Sigmoid colon (tissue), 7 donors: ENCODE measurements around the gene RXRA. TPM values are rescaled to one million over a fixed set of nuclear protein-coding genes. Genes with fewer than 3 reads are reported as not detected.

Source experiments
- DNase-seq: peaks from one replicate; pipeline ENCODE4 v3.0.0-alpha.2; 2019
- H3K27ac ChIP-seq, 4 donors: fragments of 200-600 bp; sonication (generic); one replicate each; pipeline ENCODE4 v1.5.1; 2016 to 2019; ENCODE audit warnings: mild to moderate bottlenecking in 1 of 4
- H3K27me3 ChIP-seq, 3 donors: fragments of 200-600 bp; sonication (generic); one replicate each; pipeline ENCODE4 v1.5.1; 2019; ENCODE audit warnings: mild to moderate bottlenecking in 1 of 3
- H3K36me3 ChIP-seq, 4 donors: fragments of 200-600 bp; sonication (generic); one replicate each; pipeline ENCODE4 v1.5.1; 2016 to 2019
- H3K4me1 ChIP-seq, 4 donors: fragments of 200-600 bp; sonication (generic); one replicate each; pipeline ENCODE4 v1.5.1; 2017 to 2019
- H3K4me3 ChIP-seq, 4 donors: fragments of 200-600 bp; sonication (generic); one replicate each; pipeline ENCODE4 v1.5.1; 2017 to 2019; ENCODE audit warnings: mild to moderate bottlenecking in 2 of 4, moderate library complexity in 1 of 4
- H3K9me3 ChIP-seq, 4 donors: fragments of 200-600 bp in 3 of 4; sonication (generic) in 3 of 4; one replicate each; pipeline versions ENCODE4 v1.5.1 to v1.6.1; 2013 to 2019
- CTCF ChIP-seq, 4 experiments: fragments of 450-650 bp in 3 of 4; fragments of 200-600 bp in 1 of 4; IDR thresholded peaks; one replicate each; pipeline ENCODE4 v1.5.1; 2016 to 2019; ENCODE audit warnings: antibody characterized with exemption in 4 of 4, mild to moderate bottlenecking in 3 of 4, moderate library complexity in 2 of 4
- EP300 ChIP-seq, 4 donors: sonication (generic); formaldehyde crosslinking; IDR thresholded peaks; one replicate each; pipeline ENCODE4 v1.6.1; 2017; ENCODE audit warnings: antibody characterized with exemption in 4 of 4
- POLR2A ChIP-seq, 2 donors: fragments of 450-650 bp; IDR thresholded peaks; one replicate each; pipeline ENCODE4 v1.6.1; 2016; ENCODE audit warnings: antibody characterized with exemption in 2 of 2, mild to moderate bottlenecking in 2 of 2, moderate library complexity in 2 of 2
- POLR2AphosphoS5 ChIP-seq, 4 donors: sonication (generic); formaldehyde crosslinking; IDR thresholded peaks; one replicate each; pipeline ENCODE4 v1.6.1; 2017; ENCODE audit warnings: antibody characterized with exemption in 4 of 4
- WGBS, 2 donors: extraction: QIAGEN DNeasy Blood & Tissue Kit; methylation state at CpG; one replicate each; pipeline ENCODE4 v1.1.7; 2013; 5-methylcytosine and 5-hydroxymethylcytosine counted together
- intact Hi-C: fragments of 100-400 bp; cut with DNase I; formaldehyde crosslinking; loops from one replicate; pipeline ENCODE4 v1.15.1; 2023
- polyA plus RNA-seq, 3 donors: library from polyadenylated mRNA; stranded (reverse); fragments of 200-250 nt; gene quantifications; one replicate each; pipeline ENCODE4 v1.2.3, GENCODE V29; 2013
- total RNA-seq, 4 donors: library from RNA; depleted of rRNA; stranded (reverse); fragments of >200 nt; gene quantifications; one replicate each; pipeline ENCODE4 v1.1.0, GENCODE V29; 2016
- donor health status: healthy with polysubstance abuse.
- donor health status: Bipolar disorder and iron deficiency.
- donor health status: healthy.

RXRA gene
- total RNA-seq (10 to 100 TPM; 26.7 to 49.0 (median 31.4) TPM), polyA plus RNA-seq (10 to 100 TPM; 27.6 to 50.8 (median 38.4) TPM)

- H3K9me3 ChIP-seq: no peaks in the 10 kb centered on the region
- no peaks in the 10 kb centered on the region for H3K27me3 ChIP-seq
- H3K4me3 ChIP-seq: peak within 1 kb of the TSS; percentile 81 to 88 (median 84)
- peaks cover 0 to 63% (median 60%) of the 10 kb centered on the region in 4 donors for H3K4me1 ChIP-seq
- peak within 1 kb of the TSS; percentile 96 to 100 (median 97) for H3K27ac ChIP-seq
- intact Hi-C loops: loop anchor here (1.0 to 10.0 kb wide), 7 partner anchors 43 to 409 kb away; no protein-coding TSS in a partner anchor
- DNase-seq: peak; percentile 94
- H3K36me3 ChIP-seq: no peaks in the 10 kb centered on the region
- 1% methylated on average over 156 of the region's 156 CpGs for WGBS, 2 donors
- TF ChIP-seq POLR2AphosphoS5 (IDR thresholded peaks at IDR 0.05): peak; percentile 85 to 93 (median 91)
- TF ChIP-seq EP300 (IDR thresholded peaks at IDR 0.05): no peak
Measured at GRCh38 chr9:134325813-134326723, at the start of gene RXRA. Gene RXRA (plus strand): TSS chr9:134326455. CDS start chr9:134326632, 177 bp downstream.

GRCh38 chr9:134278286-134278685, 48.0 kb upstream of the RXRA start:
- 95 to 97% methylated on average over 7 of the region's 7 CpGs for WGBS, 2 donors
- intact Hi-C loops: no loop called here

GRCh38 chr9:134278974-134279640, 47.1 kb upstream of the RXRA start:
- intact Hi-C loops: no loop called here
- no peaks in the 10 kb centered on the region for H3K36me3 ChIP-seq
- no peak overlapping the region for H3K27ac ChIP-seq
- H3K27me3 ChIP-seq: no peaks in the 10 kb centered on the region
- H3K4me3 ChIP-seq: no peak overlapping the region
- H3K9me3 ChIP-seq: no peaks in the 10 kb centered on the region
- no peak for DNase-seq
- TF ChIP-seq EP300 (IDR thresholded peaks at IDR 0.05) (no peak), CTCF (IDR thresholded peaks at IDR 0.05) (no peak), POLR2A (IDR thresholded peaks at IDR 0.05) (no peak), POLR2AphosphoS5 (IDR thresholded peaks at IDR 0.05) (no peak)
- H3K4me1 ChIP-seq: peaks cover 0 to 20% (median 16%) of the 10 kb centered on the region in 4 donors
- WGBS, 2 donors: 81 to 87% methylated on average over 8 of the region's 8 CpGs

More at GRCh38 chr9:134278286-134278685, 48.0 kb upstream of the RXRA start:
- no peaks in the 10 kb centered on the region for H3K36me3 ChIP-seq
- no peak overlapping the region for H3K27ac ChIP-seq
- no peak for DNase-seq
- H3K4me3 ChIP-seq: no peak overlapping the region
- no peak for TF ChIP-seq CTCF (IDR thresholded peaks at IDR 0.05)
- no peak for TF ChIP-seq POLR2A (IDR thresholded peaks at IDR 0.05)
- TF ChIP-seq POLR2AphosphoS5 (IDR thresholded peaks at IDR 0.05): no peak
- H3K27me3 ChIP-seq: no peaks in the 10 kb centered on the region
- no peaks in the 10 kb centered on the region for H3K9me3 ChIP-seq
- peaks cover 0 to 12% (median 8%) of the 10 kb centered on the region in 4 donors for H3K4me1 ChIP-seq

GRCh38 chr9:134282138-134282650, 44.1 kb upstream of the RXRA start:
- Histone ChIP-seq H3K36me3 (no peaks in the 10 kb centered on the region), H3K27ac (peak overlapping the region in 3 of 4 donors; percentile 66 to 73 (median 72))
- no peak for DNase-seq

More at GRCh38 chr9:134282138-134282650, 44.1 kb upstream of the RXRA start:
- intact Hi-C loops: loop anchor here (2.0 to 5.0 kb wide), 2 partner anchors 43 to 160 kb away; no protein-coding TSS in a partner anchor
- 89 to 94% methylated on average over 19 of the region's 19 CpGs for WGBS, 2 donors
- no peaks in the 10 kb centered on the region for H3K27me3 ChIP-seq
- no peak overlapping the region for H3K4me3 ChIP-seq
- no peak for TF ChIP-seq CTCF (IDR thresholded peaks at IDR 0.05)
- TF ChIP-seq POLR2A (IDR thresholded peaks at IDR 0.05): no peak
- no peak for TF ChIP-seq POLR2AphosphoS5 (IDR thresholded peaks at IDR 0.05)
- no peak for TF ChIP-seq EP300 (IDR thresholded peaks at IDR 0.05)
- peaks cover 0 to 18% (median 17%) of the 10 kb centered on the region in 4 donors for H3K4me1 ChIP-seq
- H3K9me3 ChIP-seq: no peaks in the 10 kb centered on the region
